ENCODE results near the gene PPP2R5B.

The PPP2R5B gene

DNA sequence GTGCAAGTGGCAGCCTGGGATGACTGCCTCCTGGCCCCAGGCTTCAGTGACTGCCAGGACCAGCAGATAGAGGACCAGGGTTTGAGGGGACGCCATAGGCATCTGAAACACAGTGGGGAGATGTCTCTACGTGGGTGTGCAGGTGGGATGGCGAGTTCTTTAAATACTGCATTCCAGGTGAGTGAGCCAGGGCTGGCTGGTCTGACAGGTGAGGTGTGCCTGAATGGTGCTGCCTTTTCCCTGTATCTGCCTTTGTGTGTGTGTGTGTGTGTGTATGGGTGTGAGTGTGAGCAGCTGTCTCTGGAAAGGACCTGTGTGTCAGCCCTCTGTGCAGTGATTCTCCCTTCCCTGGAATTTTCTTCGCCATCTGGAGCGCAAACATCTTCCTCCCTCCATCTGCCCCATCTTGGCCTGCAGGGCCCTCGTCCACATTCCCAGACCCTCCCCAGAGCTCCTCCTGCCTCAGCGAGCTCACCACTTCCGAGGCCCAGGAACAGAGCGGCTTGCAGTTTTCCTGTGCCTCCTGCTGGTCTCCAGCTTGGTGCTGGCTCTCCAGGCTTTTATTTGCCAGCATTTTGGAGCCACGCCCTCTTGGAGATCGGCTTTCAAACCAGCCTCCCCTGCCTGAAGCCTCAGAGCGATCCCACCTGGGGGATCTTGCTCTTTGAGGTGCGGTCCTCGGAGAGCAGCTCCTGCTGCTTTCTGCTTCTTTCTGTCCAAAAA lies 11.0 kb downstream of the PPP2R5B start, which contains the start of gene GPHA2:
TSS of gene GPHA2 (minus strand) at position 535 of the 723 bp plus-strand sequence. CDS start at position 102, 433 bp downstream.
- no peaks in the 10 kb centered on the region for H3K9me3 ChIP-seq (ENCODE audit: control insufficient read depth, insufficient read depth, low read length)
- H3K36me3 ChIP-seq (ENCODE audit: insufficient read depth, low read length) = no peaks in the 10 kb centered on the region
- H3K9ac ChIP-seq (ENCODE audit: low read depth, low read length) = no peak within 1 kb of the TSS
- H3K4me1 ChIP-seq (ENCODE audit: insufficient read depth, low read length) = peaks cover 7% of the 10 kb centered on the region

DNA sequence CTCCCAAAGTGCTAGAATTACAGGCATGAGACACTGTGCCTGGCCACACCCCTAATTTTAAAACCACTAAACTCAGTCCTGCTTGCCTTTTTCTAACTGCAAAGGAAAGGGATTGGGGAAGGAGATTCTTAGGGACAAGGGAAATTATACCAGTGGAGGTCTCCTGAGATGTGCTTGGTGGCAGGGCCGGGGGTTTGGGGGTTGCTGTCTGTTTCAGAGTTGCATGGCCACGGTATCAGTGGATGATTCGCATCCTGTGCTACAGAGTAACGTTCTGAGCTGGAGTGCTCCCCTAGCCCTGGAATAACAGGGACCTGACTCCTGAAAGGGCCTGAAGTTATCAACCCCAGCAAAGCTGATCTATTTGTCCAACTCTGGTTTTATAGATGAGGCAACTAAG lies 12.1 kb downstream of the PPP2R5B start:
- H3K4me1 ChIP-seq (ENCODE audit: insufficient read depth, low read length) = peaks cover 7% of the 10 kb centered on the region
- no peak overlapping the region for H3K9ac ChIP-seq (ENCODE audit: low read depth, low read length)
- H3K36me3 ChIP-seq (ENCODE audit: insufficient read depth, low read length) = no peaks in the 10 kb centered on the region
- no peaks in the 10 kb centered on the region for H3K9me3 ChIP-seq (ENCODE audit: control insufficient read depth, insufficient read depth, low read length)

DNA sequence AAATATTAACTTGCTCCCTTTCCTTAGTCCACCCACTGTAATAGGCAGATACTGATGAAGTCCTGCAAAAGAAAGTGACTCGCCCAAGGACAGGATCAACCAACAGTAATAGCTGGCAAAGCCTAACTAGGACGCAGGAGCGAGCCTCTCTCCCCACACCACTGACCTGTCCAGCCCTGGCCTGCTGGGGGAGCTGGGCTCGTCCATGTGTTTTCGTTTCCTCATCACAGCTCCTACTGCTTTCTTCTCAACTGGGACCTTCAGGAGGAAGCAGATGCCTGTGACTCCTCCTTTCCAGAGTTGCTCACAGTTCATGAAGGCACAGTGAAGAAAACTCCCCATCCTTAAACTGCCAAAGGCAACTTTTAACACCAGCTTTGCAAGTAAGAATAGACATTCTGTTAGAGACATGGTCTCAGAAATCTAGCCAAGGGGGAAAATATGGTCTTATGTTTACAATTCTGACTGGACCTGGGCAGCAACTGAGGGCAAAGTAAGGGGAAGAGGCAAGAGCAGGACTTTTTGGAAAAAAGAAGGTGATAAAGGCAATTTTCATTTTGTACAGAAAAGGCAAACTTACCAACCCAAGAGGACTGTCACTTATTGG lies 22.8 kb downstream of the PPP2R5B start:
- H3K4me1 ChIP-seq (ENCODE audit: insufficient read depth, low read length) = no peaks in the 10 kb centered on the region
- H3K9ac ChIP-seq (ENCODE audit: low read depth, low read length) = no peak overlapping the region
- no peaks in the 10 kb centered on the region for H3K36me3 ChIP-seq (ENCODE audit: insufficient read depth, low read length)
- no peaks in the 10 kb centered on the region for H3K9me3 ChIP-seq (ENCODE audit: control insufficient read depth, insufficient read depth, low read length)

DNA sequence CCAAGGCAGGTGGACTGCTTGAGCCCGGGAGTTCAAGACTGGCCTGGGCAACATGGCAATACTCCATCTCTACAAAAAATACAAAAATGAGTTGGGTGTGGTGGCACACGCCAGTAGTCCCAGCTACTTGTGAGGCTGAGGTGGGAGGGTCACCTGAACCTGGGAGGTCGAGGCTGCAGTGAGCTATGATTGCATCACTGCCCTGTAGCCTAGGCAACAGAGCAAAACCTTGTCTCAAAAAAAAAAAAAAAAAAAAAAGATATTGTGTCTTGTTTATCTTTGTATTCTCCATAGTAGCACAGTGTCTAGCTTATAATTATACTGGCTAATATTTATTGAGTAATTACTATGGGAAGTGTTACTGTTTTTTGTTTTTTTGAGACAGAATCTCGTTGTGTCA lies 27.0 kb downstream of the PPP2R5B start:
- no peaks in the 10 kb centered on the region for H3K4me1 ChIP-seq (ENCODE audit: insufficient read depth, low read length)
- H3K36me3 ChIP-seq (ENCODE audit: insufficient read depth, low read length) = no peaks in the 10 kb centered on the region
- no peak overlapping the region for H3K9ac ChIP-seq (ENCODE audit: low read depth, low read length)
- H3K9me3 ChIP-seq (ENCODE audit: control insufficient read depth, insufficient read depth, low read length) = no peaks in the 10 kb centered on the region

DNA sequence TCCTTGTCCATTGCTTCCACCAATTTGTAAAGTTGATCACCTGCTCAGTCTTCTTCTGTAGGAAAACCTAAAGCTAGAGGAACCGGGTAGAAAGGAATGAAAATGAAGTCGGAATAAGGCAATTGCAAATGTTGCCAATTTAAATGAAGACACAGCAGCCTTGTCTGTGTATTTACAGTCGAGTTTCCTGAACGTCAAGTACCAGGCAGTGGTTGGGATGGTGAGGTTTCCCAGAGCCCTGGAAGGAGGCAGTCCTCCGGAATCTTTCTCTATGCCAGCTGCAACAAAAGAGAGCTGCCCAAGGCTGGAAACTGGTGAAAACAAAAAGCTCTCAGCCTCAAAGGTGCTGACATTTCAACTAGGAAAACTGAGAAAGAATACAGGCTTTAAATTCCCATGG lies 29.7 kb downstream of the PPP2R5B start:
- no peaks in the 10 kb centered on the region for H3K9me3 ChIP-seq (ENCODE audit: control insufficient read depth, insufficient read depth, low read length)
- no peak overlapping the region for H3K9ac ChIP-seq (ENCODE audit: low read depth, low read length)
- H3K4me1 ChIP-seq (ENCODE audit: insufficient read depth, low read length) = no peaks in the 10 kb centered on the region
- H3K36me3 ChIP-seq (ENCODE audit: insufficient read depth, low read length) = no peaks in the 10 kb centered on the region

DNA sequence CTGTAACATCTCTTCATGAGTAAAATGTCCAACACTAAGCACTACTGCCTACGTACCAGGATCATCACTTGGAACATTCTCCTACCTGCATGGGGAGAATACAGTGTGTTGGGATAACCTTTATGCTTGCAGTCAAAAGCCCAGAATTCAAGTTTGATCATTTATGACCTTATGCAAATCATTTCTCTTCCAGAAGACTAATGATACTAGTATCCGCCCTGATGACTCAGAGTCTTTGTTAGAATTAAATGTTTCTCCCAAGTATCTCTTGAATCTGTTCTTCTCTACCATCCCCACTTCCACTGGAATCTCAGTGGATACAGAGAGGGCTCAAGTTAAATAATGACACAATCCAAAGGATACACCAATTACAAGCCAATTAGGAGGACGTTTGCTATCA lies 35.0 kb downstream of the PPP2R5B start:
- Histone ChIP-seq H3K4me1 (ENCODE audit: insufficient read depth, low read length) (no peaks in the 10 kb centered on the region), H3K9ac (ENCODE audit: low read depth, low read length) (no peak overlapping the region), H3K9me3 (ENCODE audit: control insufficient read depth, insufficient read depth, low read length) (no peaks in the 10 kb centered on the region), H3K36me3 (ENCODE audit: insufficient read depth, low read length) (no peaks in the 10 kb centered on the region)

DNA sequence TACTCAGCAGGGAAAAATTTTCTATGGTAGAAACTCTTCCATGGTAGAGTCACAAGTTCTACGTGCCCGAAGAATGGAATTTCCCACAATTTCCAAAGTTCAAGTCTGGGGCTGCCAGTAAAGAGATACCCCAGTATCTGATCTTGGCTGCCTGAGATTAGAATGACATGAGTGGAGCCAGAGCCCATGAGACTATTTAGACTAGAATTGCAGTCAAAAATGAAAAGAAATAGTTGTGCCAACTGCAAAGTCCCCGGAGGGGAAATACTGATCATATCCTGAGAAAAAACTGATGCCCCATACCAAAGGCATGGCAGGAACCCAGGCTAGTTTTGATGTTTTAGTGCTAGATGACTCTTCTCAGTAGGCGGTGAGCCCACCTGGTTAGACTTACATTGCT lies 36.2 kb downstream of the PPP2R5B start:
- H3K9me3 ChIP-seq (ENCODE audit: control insufficient read depth, insufficient read depth, low read length) = no peaks in the 10 kb centered on the region
- no peaks in the 10 kb centered on the region for H3K36me3 ChIP-seq (ENCODE audit: insufficient read depth, low read length)
- no peaks in the 10 kb centered on the region for H3K4me1 ChIP-seq (ENCODE audit: insufficient read depth, low read length)
- H3K9ac ChIP-seq (ENCODE audit: low read depth, low read length) = no peak overlapping the region

DNA sequence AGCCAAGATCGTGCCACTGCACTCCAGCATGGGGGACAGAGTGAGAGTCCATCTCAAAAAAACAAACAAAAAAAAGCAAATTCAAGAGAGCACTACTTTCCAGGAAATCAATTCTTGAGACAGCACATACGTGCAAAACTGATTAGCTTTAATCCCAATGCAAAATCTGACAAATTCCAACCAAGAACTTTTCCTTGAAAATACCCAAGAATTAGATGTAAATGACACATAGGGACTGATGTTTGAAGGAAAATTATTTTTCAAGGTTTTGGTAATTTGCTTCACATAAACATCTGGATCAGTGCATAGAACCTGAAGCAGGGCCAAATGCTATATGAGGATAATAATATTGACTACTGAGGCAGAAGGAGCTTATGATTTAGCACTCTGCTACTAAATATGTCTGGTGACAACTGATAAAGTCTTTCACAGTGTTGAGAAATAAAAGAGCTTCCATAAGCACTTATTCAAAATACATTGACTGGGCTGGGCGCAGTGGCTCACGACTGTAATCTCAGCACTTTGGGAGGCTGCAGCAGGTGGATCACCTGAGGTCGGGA lies 38.7 kb downstream of the PPP2R5B start:
- Histone ChIP-seq H3K9ac (ENCODE audit: low read depth, low read length) (no peak overlapping the region), H3K9me3 (ENCODE audit: control insufficient read depth, insufficient read depth, low read length) (no peaks in the 10 kb centered on the region), H3K4me1 (ENCODE audit: insufficient read depth, low read length) (no peaks in the 10 kb centered on the region), H3K36me3 (ENCODE audit: insufficient read depth, low read length) (no peaks in the 10 kb centered on the region)

DNA sequence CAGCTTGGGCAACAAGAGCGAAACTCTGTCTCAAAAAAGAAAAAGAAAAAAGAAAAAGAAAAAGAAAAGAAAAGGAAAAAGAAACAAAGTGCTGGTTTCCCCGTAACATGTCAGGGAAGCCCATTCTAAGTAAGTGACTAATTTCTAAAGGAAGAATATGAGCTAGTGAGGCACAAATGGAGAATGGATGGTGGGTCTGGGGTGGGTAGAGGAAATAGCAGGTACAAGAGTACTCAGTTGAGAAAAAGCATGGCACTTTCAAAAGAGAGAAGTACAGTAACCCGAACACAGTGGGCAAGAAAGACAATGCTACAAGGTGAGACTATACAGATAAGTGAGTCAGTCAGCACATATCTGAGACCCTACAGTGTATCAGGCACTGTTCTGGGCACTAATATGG lies 42.9 kb downstream of the PPP2R5B start:
- Histone ChIP-seq H3K4me1 (ENCODE audit: insufficient read depth, low read length) (no peaks in the 10 kb centered on the region), H3K36me3 (ENCODE audit: insufficient read depth, low read length) (no peaks in the 10 kb centered on the region), H3K9me3 (ENCODE audit: control insufficient read depth, insufficient read depth, low read length) (no peaks in the 10 kb centered on the region), H3K9ac (ENCODE audit: low read depth, low read length) (no peak overlapping the region)

DNA sequence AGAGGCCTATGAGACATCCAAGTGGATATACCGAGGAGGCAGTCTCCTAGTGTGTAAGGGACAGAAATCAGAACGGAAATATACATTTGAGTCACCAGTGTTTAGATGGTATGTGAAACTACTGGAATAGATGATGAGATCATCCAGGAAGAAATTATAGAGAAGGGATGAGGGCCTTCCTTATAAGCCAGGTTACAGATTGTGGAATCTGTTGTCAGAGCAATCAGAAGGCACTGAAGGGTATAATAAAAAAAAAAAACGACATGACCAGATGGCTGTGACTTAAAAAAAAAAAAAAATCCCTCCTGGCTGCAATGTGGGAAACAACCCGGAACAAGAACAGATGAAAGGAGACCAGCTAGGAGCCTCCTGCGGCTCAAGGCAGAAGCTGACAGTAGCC lies 44.7 kb downstream of the PPP2R5B start:
- Histone ChIP-seq H3K4me1 (ENCODE audit: insufficient read depth, low read length) (no peaks in the 10 kb centered on the region), H3K36me3 (ENCODE audit: insufficient read depth, low read length) (no peaks in the 10 kb centered on the region)

DNA sequence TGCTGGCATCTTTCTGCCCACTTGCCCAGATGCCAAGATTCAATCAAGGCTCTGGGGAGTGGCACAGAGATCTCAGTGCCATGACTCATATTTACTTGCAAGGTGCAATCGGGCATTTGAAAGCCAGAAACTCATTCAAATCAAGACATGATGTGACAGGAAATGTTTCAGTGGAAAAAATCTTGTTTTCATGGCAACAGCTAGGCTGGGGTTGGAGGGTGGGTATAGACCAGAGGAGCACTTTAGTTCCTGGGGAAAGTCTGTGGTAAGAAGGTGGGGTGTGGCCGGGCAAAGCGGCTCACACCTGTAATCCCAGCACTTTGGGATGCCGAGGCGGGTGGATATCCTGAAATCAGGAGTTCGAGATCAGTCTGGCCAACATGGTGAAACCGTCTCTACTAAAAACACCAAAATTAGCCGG lies 46.3 kb downstream of the PPP2R5B start:
- Histone ChIP-seq H3K36me3 (ENCODE audit: insufficient read depth, low read length) (no peaks in the 10 kb centered on the region), H3K4me1 (ENCODE audit: insufficient read depth, low read length) (no peaks in the 10 kb centered on the region), H3K9ac (ENCODE audit: low read depth, low read length) (no peak overlapping the region), H3K9me3 (ENCODE audit: control insufficient read depth, insufficient read depth, low read length) (no peaks in the 10 kb centered on the region)

More for the DNA sequence above, 44.7 kb downstream of the PPP2R5B start:
- Histone ChIP-seq H3K9ac (ENCODE audit: low read depth, low read length) (no peak overlapping the region), H3K9me3 (ENCODE audit: control insufficient read depth, insufficient read depth, low read length) (no peaks in the 10 kb centered on the region)

DNA sequence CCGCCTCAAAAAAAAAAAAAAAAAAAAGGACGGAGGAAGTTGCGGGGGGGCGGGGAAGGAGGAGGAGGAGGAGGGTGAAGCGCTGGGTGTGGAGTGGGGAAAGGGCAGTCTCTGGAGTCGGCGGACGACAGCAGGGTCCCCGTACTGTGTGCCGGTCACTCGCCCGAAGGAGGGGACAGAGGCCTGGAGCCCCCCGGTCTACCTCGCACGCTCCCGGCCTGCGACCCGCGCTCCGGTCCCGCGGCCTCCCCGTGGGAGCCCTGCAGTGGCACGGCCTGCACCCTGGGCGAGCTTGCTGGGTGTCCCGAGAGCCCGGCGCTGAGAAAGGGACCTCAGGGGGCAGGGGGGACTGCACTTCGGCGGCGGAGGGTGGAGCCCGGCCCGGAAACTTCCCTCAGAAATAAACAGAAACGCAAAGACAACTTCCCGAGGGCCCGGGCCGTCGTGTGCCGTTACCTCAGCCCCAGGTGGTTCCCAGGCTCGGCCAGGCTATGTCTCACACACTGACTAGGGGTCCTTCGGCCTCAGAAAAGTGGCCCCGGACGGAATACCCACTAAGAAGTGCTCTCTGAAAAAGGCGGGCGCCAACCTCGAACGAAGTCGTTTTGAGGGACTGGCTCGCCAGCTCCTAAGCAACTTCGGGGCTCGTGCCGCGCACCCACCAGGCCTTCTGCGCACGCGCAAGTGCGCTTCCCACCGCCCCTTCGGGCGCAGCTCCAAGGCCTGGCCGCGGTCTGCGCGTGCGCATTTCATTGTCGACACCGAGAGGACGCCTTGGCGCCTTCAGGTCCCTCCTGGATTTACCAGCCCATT lies 47.1 kb downstream of the PPP2R5B start, which contains the start of gene MAJIN:
TSS of gene MAJIN (minus strand) at position 688 of the 813 bp plus-strand sequence. CDS start 12,703 bp downstream, outside the sequence.
- Histone ChIP-seq H3K9ac (ENCODE audit: low read depth, low read length) (no peak within 1 kb of the TSS; the same call in 1 of the 2 replicates), H3K9me3 (ENCODE audit: control insufficient read depth, insufficient read depth, low read length) (no peaks in the 10 kb centered on the region), H3K36me3 (ENCODE audit: insufficient read depth, low read length) (no peaks in the 10 kb centered on the region), H3K4me1 (ENCODE audit: insufficient read depth, low read length) (no peaks in the 10 kb centered on the region)

DNA sequence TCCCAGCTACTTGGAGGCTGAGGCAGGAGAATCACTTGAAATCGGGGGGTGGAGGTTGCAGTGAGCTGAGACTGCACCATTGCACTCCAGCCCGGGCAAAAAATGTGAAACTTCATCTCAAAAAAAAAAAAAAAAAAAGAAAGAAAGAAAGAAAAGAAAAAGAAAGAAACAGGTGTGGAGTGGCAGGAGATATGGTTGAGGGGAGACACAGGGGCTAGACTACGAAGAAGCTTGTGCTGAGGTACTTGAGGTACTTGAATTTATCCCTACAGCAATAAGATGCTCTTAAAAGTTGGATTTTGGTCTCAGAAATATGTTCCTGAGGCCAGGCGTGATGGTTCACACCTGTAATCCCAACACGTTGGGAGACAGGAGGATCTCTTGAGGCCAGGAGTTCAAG lies 49.6 kb downstream of the PPP2R5B start:
- no peaks in the 10 kb centered on the region for H3K4me1 ChIP-seq (ENCODE audit: insufficient read depth, low read length)
- H3K36me3 ChIP-seq (ENCODE audit: insufficient read depth, low read length) = no peaks in the 10 kb centered on the region
- H3K9me3 ChIP-seq (ENCODE audit: control insufficient read depth, insufficient read depth, low read length) = no peaks in the 10 kb centered on the region
- no peak overlapping the region for H3K9ac ChIP-seq (ENCODE audit: low read depth, low read length)

DNA sequence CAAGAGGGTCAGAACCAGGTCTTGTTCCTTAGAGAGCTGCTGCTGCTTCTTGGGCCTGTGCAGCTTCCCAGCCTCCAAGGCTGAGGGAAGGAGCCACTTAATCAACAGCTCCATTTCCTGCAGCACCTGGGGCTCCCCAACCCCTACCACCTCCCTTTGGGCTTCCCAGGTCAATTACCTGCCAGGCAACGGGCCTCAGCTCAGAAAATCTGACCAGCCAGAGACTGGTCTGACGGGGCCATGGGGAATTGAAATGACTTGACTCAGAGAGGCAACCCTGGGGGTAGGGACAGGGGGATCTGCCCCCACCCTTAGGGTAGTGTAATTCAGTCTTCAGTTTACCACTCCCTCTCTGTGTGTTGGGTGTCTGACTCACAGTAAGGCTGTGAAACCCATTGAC lies 52.2 kb downstream of the PPP2R5B start:
- Histone ChIP-seq H3K9me3 (ENCODE audit: control insufficient read depth, insufficient read depth, low read length) (no peaks in the 10 kb centered on the region), H3K4me1 (ENCODE audit: insufficient read depth, low read length) (no peaks in the 10 kb centered on the region), H3K9ac (ENCODE audit: low read depth, low read length) (no peak overlapping the region), H3K36me3 (ENCODE audit: insufficient read depth, low read length) (no peaks in the 10 kb centered on the region)

Data from ES-I3 (cell line).